Measurements from ENCODE around the gene MSANTD7.

GRCh38 chr10:14837003-14837756 lies 926 bp upstream of the MSANTD7 start:
- TF ChIP-seq CTCF (IDR thresholded peaks at IDR 0.05; ENCODE audit: low read depth, low read length) (no peak), EZH2phosphoT487 (IDR thresholded peaks at IDR 0.05; ENCODE audit: low read depth) (no peak)

Data from OCI-LY3 (cell line).